Measurements from ENCODE around the gene MTUS2.

MTUS2 gene

DNA sequence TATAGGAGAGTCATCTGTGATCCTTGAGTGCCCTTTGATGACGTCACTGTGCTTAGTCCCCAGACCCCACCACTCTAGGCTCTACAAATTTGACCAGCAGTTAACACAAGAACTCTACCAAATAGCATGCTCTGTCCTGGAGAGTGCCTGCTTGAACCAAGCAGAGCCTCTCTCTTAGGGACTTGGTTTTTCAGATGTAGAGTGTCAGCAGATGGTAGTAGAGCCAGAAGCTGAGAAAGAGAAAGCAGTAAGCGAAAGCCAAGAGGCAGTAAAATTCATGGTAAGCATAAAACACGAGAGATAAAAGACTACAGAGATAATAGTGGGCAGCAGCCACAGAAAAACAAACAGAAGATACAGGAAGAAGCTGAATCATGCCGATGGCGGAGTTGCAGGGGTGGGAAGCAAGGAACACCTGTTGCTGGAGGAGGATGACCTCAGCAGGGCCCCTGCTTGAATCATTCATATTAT lies 582.1 kb downstream of the MTUS2 start:
- DNase-seq (ENCODE audit: low read depth), result no peak

DNA sequence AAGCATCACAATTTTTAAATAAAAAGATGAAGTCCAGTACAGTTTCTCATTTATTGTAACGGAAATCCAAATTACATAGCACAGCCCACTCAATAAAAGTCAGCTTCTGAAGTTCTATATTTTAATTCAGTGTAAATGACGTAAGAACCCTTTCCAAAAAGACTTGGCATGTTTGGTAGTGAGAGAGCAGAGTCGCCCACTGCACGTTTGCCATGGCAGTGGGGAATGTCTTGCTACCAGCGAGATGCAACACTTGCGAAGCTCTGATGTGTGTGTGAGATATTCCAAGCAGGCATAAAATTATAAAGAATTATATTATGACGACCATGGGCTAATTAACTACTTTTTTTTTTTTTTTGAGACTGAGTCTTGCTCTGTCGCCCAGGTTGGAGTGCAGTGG lies 585.3 kb downstream of the MTUS2 start:
- no peak for DNase-seq (ENCODE audit: low read depth)

DNA sequence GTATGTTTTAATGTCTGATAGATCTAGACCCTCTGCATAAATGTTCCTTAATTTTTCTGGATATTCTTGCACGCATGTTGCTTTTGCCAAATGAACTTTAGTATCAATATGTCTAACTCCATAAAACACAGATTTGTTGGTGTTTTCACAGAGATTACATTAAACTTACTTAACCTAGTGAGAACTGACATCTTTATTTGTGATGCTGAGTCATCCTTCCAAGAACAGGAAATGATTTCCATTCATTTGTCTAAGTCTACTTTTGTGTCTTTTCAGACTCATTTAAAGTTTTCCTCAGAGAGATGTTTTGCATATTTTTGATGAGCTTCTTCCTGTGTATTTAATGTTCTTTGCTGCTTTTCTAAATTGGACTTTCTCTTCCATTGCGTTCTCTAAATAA lies 591.3 kb downstream of the MTUS2 start:
- DNase-seq (ENCODE audit: low read depth), result no peak

DNA sequence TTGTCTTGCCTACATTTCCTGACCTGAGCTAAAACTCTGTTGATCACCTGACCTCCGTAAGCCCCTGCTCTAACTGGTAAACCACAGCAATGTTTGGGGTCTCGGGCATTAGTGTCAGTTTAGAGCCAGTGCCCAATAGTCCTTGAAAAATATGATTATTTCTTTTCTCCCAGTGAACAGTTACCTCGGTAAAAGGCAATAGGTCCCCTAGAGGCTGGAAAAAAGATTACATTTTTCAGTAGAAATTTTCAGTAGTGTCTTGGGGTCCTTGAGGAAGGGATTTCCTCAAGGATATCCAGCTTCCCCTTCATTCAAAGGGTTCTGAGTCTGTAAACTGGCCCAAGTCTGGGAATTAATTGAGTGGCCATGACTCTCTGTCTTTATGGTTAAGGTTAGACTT lies 597.9 kb downstream of the MTUS2 start:
- no peak for DNase-seq (ENCODE audit: low read depth)

DNA sequence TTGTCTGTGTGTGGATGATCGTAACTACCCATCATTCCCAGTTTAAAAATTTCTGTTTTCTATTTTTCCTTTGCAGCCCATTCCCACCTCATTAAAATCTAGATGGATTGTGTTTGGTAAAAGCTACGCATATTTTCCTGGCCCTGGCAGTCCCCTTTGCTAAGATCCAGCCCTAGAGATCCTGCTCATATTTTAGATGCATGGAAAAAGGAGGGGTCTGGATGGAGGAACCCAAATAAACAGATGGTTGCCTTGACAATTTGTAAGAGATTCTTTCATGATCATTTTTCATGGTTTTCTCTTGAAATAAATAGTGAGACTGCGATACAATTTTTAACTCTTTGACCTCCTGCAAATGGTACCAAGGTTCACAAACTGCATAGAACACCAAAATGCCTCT lies 601.0 kb downstream of the MTUS2 start:
- no peak for DNase-seq (ENCODE audit: low read depth)

DNA sequence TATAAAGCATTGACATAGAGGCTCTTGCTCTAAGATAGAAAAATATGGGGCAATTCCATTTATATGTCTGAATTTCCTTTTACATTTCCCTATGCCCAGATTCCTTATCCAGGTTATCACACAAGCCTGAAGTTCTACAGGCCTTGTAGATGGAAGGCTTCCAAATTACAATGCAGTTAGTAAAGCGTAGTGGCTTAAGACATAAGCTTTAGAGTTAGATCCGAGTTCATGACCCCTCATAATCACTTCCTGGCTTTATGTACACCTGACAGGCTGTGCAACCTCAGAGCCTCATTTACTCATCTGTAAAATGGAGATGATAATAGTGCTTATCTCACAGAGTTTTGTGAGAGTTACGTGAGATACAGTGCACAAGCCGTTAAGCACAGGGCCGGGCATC lies 601.9 kb downstream of the MTUS2 start:
- DNase-seq (ENCODE audit: low read depth), result no peak

DNA sequence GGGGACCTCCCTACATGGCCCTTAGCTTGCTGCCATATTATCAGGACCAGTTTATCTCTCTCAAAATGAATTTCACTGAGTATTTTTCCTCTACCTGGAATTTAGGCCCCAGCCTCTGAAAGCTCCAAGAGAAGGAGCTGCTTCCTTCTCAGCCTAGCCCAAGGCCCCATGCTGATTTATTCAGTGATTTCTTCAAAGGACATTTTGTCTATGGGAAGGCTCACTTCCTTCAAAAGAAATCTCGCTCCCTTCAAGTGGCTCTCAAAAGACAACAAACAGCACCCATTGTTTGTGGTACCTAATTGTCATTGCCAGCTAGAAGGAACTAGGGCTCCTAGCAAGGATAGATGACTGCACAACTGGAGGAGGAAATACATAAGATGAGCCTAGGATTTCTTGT lies 602.9 kb downstream of the MTUS2 start:
- DNase-seq (ENCODE audit: low read depth), result no peak

DNA sequence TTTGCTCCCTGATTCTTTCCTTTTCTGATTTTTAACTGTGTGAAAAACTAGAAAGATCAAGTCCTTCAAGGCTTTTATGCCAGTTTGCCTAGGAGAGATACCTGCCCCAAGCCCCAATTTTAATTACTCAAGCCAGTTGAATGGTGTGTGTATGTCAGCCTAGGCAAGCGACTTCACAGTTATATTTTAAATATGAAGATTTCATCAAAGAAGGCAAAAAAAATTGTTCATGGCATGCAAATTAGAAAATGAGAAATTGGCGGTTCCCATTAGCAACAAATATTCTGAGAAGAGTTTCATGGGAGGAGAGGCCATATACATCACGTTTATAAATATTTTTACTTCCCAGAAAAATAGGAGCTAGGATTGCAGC lies 607.8 kb downstream of the MTUS2 start:
- DNase-seq (ENCODE audit: low read depth), result no peak

DNA sequence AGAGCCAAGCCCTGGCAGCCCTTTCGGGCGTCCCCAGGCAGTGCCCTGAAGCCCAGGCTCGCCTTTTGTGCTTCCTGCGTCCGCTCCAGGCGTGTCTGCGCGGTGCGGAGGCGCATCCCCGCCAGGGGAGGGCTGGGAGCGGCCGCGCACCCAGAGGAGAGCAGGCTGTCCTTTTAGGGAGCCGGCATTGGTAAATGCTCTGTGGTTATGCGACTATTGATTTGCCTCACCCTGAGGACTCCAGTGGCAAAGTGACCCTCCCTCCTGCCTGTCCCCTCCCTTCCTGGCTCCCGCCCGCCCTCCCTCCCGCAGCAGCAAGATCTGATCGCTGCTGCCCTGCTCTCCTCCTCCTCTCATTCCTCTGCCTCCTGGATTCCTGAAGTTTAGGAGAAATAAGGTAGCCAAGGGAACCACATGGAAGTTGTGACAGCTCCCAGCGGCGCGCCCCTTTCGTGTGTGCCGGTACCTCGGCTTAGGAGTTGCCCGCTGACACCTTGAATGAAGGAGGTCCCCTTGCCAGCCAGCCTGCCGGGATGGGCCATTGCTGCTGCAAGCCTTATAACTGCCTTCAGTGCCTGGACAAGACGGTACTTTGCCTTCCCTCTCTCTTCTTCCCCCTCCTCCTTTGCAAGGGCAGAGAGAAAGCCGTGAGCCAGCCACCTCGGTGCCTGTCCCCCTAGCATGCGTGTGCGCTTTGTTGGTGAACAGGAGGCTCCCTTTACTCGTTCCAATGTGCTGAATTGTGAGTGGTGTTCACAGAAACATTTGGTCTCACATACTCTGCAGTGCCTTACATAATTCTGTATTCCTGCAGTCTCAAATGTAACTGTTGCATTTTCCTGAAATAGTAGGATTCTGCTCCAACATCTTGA lies 608.4 kb downstream of the MTUS2 start:
- DNase-seq (ENCODE audit: low read depth), result no peak

DNA sequence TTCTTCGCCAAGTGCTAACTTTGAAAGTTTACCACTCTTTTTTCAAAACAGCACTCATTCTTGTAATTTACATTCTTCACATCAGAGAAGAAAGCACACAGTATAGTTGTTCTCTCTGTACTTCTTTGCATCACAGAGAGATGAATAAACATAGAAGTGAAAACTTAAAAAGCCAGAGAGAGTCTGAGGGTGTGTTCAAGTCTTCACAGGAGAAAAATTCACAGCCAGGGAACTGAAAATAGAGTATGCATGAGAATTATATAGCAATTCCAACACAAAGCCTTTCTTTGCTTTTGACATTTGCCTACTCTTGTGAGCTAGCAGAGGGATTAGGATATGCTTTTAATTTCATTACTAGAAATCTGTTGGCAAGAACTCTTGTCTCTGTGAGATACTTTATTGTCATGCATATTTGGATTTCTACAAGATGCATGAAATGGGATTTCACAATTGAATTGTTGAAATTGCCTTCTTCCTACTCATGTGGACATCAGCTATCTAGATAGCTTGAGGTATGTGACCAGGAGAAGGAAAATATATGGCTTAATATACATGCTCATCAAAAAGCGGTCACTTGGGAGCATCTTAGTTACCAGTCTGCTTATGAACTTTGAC lies 609.3 kb downstream of the MTUS2 start:
- DNase-seq (ENCODE audit: low read depth), result no peak

DNA sequence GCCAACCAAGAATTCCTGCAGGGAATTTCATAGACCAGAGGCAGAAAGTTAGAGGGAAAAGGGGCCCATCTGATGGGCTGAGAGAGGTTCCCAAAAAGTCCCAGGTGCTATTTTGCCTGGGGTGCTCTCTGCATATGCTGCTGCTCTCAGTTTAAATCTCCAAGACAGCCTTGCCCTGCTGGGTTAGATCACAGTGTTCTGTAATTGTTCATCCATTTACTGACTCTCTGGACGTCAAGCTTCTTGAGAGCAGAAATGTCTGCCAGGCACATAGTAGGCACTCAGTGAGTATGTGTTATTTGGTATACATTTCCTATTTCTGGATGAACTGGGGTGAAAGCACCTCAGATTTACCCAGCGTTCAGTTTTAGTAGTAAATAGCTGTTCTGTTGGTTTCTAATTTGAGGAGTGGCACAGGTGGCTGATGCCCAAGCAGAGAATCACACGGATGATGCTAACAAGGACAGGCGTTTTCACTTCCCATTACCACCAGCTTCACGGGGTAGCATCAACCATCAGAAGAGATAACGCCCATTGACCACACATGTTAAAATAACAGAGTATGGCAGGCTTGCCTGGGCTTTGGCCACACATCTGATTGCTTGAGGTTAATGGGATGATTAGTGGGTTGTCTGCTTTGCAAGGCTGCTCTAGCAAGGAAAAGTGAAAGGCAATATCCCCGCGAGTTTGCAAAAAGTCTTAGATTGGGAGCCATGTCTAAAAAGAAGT lies 614.2 kb downstream of the MTUS2 start:
- DNase-seq (ENCODE audit: low read depth), result no peak

DNA sequence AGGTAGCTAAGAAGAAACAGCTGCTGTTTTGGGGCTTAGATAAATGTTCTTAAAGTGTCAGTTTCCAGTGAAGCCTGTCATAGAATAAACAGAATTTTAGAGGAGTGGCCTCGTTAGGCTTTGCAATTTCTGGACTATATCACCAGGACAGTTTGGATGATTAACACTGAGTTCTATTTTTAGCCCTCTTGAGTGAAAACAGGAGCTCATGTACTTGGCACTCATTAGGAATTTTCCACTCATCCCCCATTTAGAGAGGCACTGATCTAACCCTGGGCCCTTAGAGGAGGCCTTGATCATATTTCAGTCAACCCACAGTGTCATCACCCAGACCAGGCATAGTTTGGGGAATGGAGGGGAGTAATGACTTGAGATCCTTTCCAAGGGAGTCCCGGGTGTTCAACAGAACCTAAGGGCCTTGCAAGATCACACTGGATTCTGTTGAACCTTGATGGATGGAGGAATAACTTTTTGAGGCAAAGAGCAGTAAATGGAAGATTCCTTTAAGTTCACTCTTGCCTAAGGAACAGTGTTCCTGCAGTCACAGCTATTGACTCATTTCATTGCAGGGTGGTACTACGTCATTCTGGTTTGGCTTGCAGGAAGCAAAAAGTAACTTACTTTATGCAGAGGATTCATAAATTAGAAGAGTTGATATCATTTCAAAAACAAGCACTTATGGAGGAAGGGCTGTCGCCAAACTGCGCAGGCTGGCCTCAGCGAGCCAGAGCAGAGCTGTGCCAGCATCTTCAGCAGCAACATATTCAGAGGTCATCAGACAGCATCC lies 615.2 kb downstream of the MTUS2 start:
- no peak for DNase-seq (ENCODE audit: low read depth)

DNA sequence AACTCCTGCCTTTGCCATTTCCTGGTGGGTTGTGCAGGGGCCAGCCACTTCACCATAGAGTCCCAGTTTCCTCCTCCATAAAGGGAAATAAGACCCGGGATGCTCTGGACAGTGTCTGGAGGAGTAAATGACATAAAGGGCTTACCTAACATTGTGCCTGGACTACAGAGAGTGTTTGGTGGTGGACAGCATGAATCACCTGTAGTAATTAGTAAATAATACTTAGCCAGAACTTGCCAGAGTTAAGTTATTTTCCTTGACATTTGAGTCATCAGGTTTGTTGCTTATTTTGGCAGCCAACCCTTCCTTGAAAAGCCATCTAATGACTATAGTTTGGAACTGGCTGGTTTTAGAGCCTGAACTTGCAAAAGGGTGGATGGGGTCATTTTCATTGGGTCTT lies 616.2 kb downstream of the MTUS2 start:
- no peak for DNase-seq (ENCODE audit: low read depth)

DNA sequence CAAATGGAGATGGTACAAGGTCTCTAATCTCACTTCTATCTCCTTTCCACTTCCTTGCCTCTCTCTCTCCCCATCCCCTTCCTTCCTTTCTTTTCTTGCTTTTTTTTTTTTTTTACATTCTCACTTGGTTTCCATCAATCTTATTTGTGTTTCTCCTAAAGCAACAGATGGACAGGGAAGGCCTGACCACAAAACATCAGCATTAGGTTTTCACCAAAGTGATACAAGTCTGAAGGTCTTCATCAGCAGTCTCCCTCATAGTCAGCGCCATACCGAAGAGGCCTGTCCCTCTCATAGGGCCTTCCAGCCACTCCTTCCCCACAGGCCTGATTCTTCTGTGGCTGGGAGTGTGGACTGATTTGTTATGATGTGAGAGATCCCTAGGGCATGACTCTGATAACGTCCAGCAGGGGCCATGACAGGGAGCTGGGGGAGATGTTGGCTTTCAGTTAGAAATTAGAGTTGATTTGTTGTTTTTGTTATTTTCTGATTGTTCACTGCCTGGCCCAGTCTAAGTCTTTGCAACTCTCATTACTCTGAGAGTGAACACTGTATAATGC lies 616.7 kb downstream of the MTUS2 start:
- no peak for DNase-seq (ENCODE audit: low read depth)

DNA sequence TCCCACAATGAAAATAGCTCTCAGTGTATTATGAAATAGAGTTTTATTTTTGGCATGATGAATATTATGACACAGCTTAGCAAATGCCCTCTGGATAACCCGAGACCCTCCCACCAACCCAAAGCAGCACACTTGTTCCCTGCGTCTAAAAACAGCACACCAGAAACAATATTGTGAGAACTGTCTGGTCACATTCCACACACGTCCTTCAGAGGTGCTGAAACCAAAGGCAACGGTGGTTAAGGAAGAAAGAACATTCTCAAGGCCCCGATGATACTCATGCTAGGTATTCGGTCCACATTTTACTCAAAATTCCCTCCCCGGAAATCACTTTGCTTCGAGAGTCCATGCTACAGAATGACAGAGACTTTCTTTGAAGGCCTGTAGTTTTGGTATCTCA lies 618.6 kb downstream of the MTUS2 start:
- DNase-seq (ENCODE audit: low read depth), result no peak

DNA sequence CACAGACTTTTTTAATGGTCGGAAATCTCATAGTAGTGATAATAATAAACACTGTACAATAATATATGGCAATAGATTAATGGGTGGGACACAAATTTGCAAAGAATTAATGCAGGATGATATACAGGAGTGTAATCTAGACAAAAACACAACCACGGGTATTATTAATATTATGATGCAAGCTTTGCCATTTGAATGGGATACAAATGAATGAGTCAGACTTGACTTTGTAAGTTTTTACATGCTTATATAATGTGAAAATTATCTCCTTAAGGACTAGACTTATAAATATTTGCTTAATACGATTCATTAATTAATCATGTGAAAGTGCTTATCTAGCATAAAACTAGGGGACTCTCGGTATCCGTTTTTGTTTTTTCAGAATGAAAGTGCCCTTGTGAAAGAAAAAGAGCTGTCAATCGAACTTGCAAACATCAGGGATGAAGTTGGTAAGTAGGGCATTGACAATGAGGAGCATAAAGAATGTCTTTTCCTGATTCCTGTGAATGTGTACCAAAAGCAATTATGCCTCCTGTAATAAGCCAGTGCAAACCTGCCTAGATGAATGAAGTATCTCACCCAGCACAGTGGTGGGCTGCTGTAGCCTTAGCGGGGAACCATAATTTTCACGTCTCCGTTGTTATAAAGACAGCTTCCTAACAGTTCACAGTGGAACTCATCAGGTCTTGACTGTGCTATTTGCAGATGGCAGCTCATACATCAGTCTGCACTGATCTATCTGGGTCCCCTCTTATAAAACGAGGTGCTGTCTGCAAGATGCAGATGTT lies 619.7 kb downstream of the MTUS2 start:
- no peak for DNase-seq (ENCODE audit: low read depth)

DNA sequence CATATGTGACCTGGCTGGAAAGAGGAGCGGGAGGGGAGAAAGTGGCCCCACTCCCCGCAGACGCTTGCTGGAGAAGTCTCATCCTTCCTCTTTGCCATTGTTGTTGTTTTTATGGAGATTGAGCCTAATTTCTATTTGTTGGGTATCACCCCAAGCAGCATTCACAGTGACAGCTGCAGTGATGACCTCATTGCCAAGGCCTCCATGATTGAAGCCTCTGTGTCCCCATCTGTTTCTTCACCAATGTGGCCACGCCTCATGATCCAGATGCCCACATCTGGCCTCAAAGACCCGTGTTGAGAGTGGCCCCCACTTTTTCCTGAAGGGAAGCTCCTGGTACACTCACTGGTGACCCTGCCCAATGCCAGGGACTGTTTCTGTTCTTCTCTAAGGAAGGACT lies 621.2 kb downstream of the MTUS2 start:
- DNase-seq (ENCODE audit: low read depth), result no peak

DNA sequence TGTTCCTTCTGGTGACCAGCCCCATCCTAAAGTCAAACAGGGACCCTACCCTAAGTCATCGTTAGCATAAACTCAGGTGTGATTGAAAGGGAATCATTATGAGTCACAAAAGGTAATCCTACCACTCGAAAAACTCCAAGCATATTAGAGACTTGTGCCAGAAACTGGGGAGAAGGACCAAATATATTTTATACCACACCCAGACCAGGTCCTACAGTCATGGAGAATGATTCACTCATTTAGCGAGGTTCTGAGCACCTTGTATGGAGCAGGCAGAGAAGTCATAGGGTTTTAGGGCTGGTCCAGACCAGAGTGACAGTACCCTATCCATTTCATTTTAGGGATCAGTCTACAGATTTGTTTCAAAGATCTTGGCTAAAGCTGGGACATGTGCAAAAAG lies 625.9 kb downstream of the MTUS2 start:
- DNase-seq (ENCODE audit: low read depth), result no peak

DNA sequence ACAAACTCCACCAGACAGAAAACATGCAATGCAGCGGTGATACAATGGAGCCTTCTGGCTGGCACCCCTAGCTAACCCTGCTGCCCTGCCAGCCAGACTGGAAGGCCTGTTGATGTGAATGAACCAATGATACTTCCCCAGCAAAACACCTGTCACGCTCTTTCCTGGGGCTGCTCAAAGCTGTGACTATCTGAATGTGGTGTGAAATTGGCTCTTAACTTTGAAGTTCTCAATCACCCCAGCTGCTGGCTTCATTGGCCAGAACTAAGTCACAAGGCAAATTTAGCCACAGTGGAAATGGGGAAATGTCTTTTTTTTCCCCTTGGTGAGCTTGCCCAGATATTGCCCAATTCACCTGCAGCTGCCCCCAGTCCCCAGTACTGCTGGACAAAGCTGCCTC lies 628.0 kb downstream of the MTUS2 start:
- no peak for DNase-seq (ENCODE audit: low read depth)

DNA sequence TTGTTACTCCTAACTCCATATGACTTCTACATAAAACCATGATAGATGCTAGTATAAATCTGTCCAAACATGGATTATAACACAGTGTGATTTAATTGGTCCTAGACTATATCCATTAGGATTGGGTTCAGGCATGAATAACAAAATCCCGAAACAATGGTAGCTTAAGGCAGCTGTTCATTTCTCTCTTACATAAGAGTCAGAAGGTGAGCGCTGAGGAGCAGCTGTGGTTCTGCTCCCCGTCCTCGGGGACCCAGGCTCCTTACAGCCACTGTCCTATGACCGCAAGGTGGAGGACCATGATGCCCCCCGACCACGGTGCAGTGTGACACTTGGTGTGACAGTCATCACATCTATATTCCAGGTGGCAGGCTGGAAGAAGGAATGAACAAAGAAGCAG lies 629.6 kb downstream of the MTUS2 start:
- no peak for DNase-seq (ENCODE audit: low read depth)

DNA sequence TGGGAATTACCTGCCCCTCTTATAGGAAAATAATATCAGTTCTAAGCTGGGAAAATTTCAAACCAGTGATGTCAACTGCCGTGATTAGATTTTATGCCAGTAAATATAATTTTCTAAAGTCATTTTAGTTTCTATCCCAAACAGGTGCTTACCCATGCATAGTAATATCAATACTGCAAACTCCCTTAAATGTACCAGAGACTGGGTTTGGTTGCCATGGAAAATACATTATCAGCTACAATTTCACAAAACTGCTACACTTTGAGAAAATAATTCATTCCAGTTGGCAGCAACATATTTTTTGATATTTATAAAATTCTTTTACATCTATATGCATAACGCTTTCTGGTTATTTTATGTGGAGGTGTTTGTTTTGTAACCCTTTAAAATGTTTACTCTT lies 631.8 kb downstream of the MTUS2 start:
- DNase-seq (ENCODE audit: low read depth), result no peak

All from activated T-cell treated with anti-CD3 and anti-CD28 coated beads for 24 hours (primary cell).